NCI-H146 treated with DMSO at 0.1 percent for 48 hours (cell line): ENCODE measurements around the gene COL5A1.
"Not testable (repeated sequence)": the region's sequence is repeated elsewhere in the genome, so short reads cannot be mapped to it uniquely, and the experiment has no call there.

Source experiments
- DNase-seq: peaks from one replicate; lab custom pipeline; 2025; ENCODE audit not compliant: unreplicated experiment; lab: John Stamatoyannopoulos, UW

The COL5A1 gene

GRCh38 chr9:134676361-134676760, 34.8 kb downstream of the COL5A1 start:
- DNase-seq: no peak

- no peak for DNase-seq
These were observed 35.3 kb downstream of the COL5A1 start for GRCh38 chr9:134676886-134677285.

GRCh38 chr9:134677743-134678142, 36.1 kb downstream of the COL5A1 start:
- no peak for DNase-seq

- DNase-seq: no peak
These were observed 36.6 kb downstream of the COL5A1 start for GRCh38 chr9:134678206-134678605.

- no peak for DNase-seq
These were observed 37.3 kb downstream of the COL5A1 start for GRCh38 chr9:134678666-134679443.

GRCh38 chr9:134679616-134680392, 38.2 kb downstream of the COL5A1 start:
- no peak for DNase-seq

GRCh38 chr9:134680393-134681060, 38.9 kb downstream of the COL5A1 start:
- no peak for DNase-seq

GRCh38 chr9:134681061-134681661, 39.6 kb downstream of the COL5A1 start:
- DNase-seq: no peak

- no peak for DNase-seq
These were observed 40.4 kb downstream of the COL5A1 start for GRCh38 chr9:134682026-134682425.

GRCh38 chr9:134682651-134683364, 41.2 kb downstream of the COL5A1 start:
- DNase-seq: no peak

- DNase-seq: no peak
These were observed 42.2 kb downstream of the COL5A1 start for GRCh38 chr9:134683714-134684374.

GRCh38 chr9:134684375-134684723, 42.7 kb downstream of the COL5A1 start:
- no peak for DNase-seq

GRCh38 chr9:134684941-134685340, 43.3 kb downstream of the COL5A1 start:
- DNase-seq: not testable (repeated sequence)

- DNase-seq: no peak
These were observed 44.2 kb downstream of the COL5A1 start for GRCh38 chr9:134685784-134686183.

- DNase-seq: no peak
These were observed 45.3 kb downstream of the COL5A1 start for GRCh38 chr9:134686896-134687295.

GRCh38 chr9:134687556-134687955, 46.0 kb downstream of the COL5A1 start:
- DNase-seq: no peak

- DNase-seq: no peak
These were observed 46.6 kb downstream of the COL5A1 start for GRCh38 chr9:134688231-134688630.

GRCh38 chr9:134688661-134689320, 47.2 kb downstream of the COL5A1 start:
- DNase-seq: no peak

GRCh38 chr9:134689321-134690181, 47.9 kb downstream of the COL5A1 start:
- no peak for DNase-seq
